Loucy (cell line): Measurements from ENCODE around the gene CUEDC1.

Experiments used
- CTCF ChIP-seq: fragments of 200-600 bp; sonication (generic); conservative IDR thresholded peaks from 2 replicates; pipeline ENCODE4 v1.5.1; 2014; ENCODE audit warnings: mild to moderate bottlenecking, antibody characterized with exemption, low read length
- EZH2phosphoT487 ChIP-seq: fragments of 200-600 bp; IDR thresholded peaks from 2 replicates; pipeline ENCODE4 v1.6.1; 2018; ENCODE audit warnings: antibody characterized with exemption, mild to moderate bottlenecking, moderate library complexity, borderline replicate concordance

DNA sequence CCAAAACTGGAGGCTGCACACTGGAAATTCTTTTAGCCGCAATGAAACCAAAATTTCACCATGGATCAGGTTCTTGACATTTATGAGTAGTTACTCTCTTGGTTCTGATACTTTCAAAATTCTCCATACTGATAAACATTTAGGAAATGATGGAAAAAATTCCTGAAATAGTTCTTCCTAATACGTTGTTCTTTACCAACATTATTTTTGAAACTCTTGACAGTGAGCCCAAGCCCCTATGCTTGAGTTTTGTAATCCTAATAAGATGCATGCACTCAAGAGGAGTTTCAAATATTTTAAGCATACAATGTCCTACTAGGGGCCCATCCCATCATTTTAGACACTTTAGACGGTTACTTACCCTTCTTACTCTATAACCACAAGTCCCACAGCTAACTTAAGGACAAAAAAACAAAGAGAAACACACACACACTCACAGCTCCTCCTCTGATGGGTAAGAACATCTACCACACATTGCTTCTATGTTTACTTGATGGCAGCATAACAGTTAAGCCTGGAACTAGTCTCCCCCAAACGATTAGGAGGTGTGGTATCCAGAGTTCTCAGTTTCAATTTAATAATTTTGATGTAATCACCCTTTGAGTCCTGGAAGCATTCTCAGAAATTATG lies 29.2 kb upstream of the CUEDC1 start:
- TF ChIP-seq CTCF (no peak), EZH2phosphoT487 (no peak)
